Myocyte (in vitro differentiated cells): ENCODE results near the gene HARS1. TPM values are rescaled to one million over a fixed set of nuclear protein-coding genes. Genes with fewer than 3 reads are reported as not detected.
"Not testable (repeated sequence)": the region's sequence is repeated elsewhere in the genome, so short reads cannot be mapped to it uniquely, and the experiment has no call there.

ENCODE experiments used
- DNase-seq: peaks from one replicate; pipeline ENCODE4 v3.0.0-alpha.2; 2012; ENCODE audit warnings: low read depth
- polyA plus RNA-seq: library from polyadenylated mRNA; unstranded; fragments of >200 nt; gene quantifications from one replicate; pipeline ENCODE4 v1.2.1, GENCODE V29; 2012; ENCODE audit warnings: missing spikeins
- total RNA-seq: library from RNA; depleted of rRNA; stranded (reverse); fragments of >200 nt; gene quantifications from 2 replicates; pipeline ENCODE4 v1.2.3, GENCODE V29; 2014

HARS1 gene
- total RNA-seq, result 49.4 and 52.5 TPM in 2 replicates
- 77.2 TPM for polyA plus RNA-seq

- DNase-seq, result peak; percentile 96
These were observed at the start of gene HARS1, which contains the start of gene HARS2 for GRCh38 chr5:140690941-140691924. Gene HARS1 (minus strand): TSS chr5:140691370. CDS start chr5:140691304, 66 bp downstream. Gene HARS2 (plus strand): TSS chr5:140691455. CDS start chr5:140691649, 194 bp downstream.

GRCh38 chr5:140737486-140737885 is 46.3 kb upstream of the HARS1 start:
- no peak for DNase-seq

GRCh38 chr5:140734354-140734753 is 43.2 kb upstream of the HARS1 start:
- peak; percentile 23 for DNase-seq

- no peak for DNase-seq
These were observed 41.9 kb upstream of the HARS1 start for GRCh38 chr5:140733098-140733497.

- DNase-seq, result peak; percentile 95
These were observed 34.8 kb upstream of the HARS1 start for GRCh38 chr5:140725799-140726471.

- not testable (repeated sequence) for DNase-seq
These were observed 30.2 kb upstream of the HARS1 start for GRCh38 chr5:140721395-140721794.

GRCh38 chr5:140720738-140721137 is 29.6 kb upstream of the HARS1 start:
- DNase-seq, result not testable (repeated sequence)

GRCh38 chr5:140718266-140718592 is 27.1 kb upstream of the HARS1 start:
- DNase-seq, result no peak

- not testable (repeated sequence) for DNase-seq
These were observed 25.1 kb upstream of the HARS1 start for GRCh38 chr5:140716238-140716637.

- DNase-seq, result no peak
These were observed 22.5 kb upstream of the HARS1 start for GRCh38 chr5:140713562-140714094.

- DNase-seq, result no peak
These were observed 20.6 kb upstream of the HARS1 start for GRCh38 chr5:140711794-140712193.

GRCh38 chr5:140710899-140711552 is 19.9 kb upstream of the HARS1 start:
- peak; percentile 98 for DNase-seq

- not testable (repeated sequence) for DNase-seq
These were observed 17.6 kb upstream of the HARS1 start for GRCh38 chr5:140708787-140709186.

- DNase-seq, result no peak
These were observed 16.6 kb upstream of the HARS1 start for GRCh38 chr5:140707812-140708211.

GRCh38 chr5:140700177-140701144 is 9.3 kb upstream of the HARS1 start, which contains the start of gene ZMAT2:
Gene ZMAT2 (plus strand): TSS chr5:140700447. CDS start chr5:140700461, 14 bp downstream.
- DNase-seq, result peak; percentile 99

- no peak for DNase-seq
These were observed 5.8 kb upstream of the HARS1 start for GRCh38 chr5:140696891-140697492.

GRCh38 chr5:140694276-140694675 is 3.1 kb upstream of the HARS1 start:
- DNase-seq, result no peak

- peak; percentile 5 for DNase-seq
These were observed 716 bp downstream of the HARS1 start for GRCh38 chr5:140690376-140690932.

- DNase-seq, result no peak
These were observed 12.2 kb downstream of the HARS1 start for GRCh38 chr5:140678993-140679392.
